Thyroid gland (tissue), 4 donors: ENCODE measurements around the gene PDRG1.

ENCODE experiments used
- POLR2A ChIP-seq, 2 donors: fragments of 450-650 bp; IDR thresholded peaks; one replicate each; pipeline ENCODE4 v1.6.1; 2017; ENCODE audit warnings: antibody characterized with exemption in 2 of 2, mild to moderate bottlenecking in 2 of 2, moderate library complexity in 1 of 2
- TF ChIP-seq, protein P1 (sequence below), 6 experiments: fragments of 200-600 bp in 3 of 6; fragments of 450-650 bp in 3 of 6; sonication (generic) in 3 of 6; IDR thresholded peaks; one replicate each; pipeline ENCODE4 v1.5.1; 2016 to 2019; ENCODE audit warnings: antibody characterized with exemption in 6 of 6, mild to moderate bottlenecking in 2 of 6, inconsistent platforms in 1 of 6, moderate library complexity in 1 of 6

- TF ChIP-seq, protein P1, sequence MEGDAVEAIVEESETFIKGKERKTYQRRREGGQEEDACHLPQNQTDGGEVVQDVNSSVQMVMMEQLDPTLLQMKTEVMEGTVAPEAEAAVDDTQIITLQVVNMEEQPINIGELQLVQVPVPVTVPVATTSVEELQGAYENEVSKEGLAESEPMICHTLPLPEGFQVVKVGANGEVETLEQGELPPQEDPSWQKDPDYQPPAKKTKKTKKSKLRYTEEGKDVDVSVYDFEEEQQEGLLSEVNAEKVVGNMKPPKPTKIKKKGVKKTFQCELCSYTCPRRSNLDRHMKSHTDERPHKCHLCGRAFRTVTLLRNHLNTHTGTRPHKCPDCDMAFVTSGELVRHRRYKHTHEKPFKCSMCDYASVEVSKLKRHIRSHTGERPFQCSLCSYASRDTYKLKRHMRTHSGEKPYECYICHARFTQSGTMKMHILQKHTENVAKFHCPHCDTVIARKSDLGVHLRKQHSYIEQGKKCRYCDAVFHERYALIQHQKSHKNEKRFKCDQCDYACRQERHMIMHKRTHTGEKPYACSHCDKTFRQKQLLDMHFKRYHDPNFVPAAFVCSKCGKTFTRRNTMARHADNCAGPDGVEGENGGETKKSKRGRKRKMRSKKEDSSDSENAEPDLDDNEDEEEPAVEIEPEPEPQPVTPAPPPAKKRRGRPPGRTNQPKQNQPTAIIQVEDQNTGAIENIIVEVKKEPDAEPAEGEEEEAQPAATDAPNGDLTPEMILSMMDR (IDR thresholded peaks at IDR 0.05), result no peak
- no peak for TF ChIP-seq POLR2A (IDR thresholded peaks at IDR 0.05)
Observed at GRCh38 chr20:31908016-31908415, 43.8 kb downstream of the PDRG1 start.
